Stimulated activated naive CD8-positive, alpha-beta T cell treated with anti-CD3 and anti-CD28 coated beads, Interleukin-15, Interleukin-2, amounts not matched to agents 100 U/mL and 50 U/mL, for 24 hours (primary cell): ENCODE data around the gene SETD6.

Experiments used
- ATAC-seq: fragments of 150-1000 bp; cut with Tn5 transposase; one replicate; pipeline ENCODE4 v1.10.0; 2021
- DNase-seq: peaks from one replicate; pipeline ENCODE4 v3.0.0; 2021

The SETD6 gene

DNA sequence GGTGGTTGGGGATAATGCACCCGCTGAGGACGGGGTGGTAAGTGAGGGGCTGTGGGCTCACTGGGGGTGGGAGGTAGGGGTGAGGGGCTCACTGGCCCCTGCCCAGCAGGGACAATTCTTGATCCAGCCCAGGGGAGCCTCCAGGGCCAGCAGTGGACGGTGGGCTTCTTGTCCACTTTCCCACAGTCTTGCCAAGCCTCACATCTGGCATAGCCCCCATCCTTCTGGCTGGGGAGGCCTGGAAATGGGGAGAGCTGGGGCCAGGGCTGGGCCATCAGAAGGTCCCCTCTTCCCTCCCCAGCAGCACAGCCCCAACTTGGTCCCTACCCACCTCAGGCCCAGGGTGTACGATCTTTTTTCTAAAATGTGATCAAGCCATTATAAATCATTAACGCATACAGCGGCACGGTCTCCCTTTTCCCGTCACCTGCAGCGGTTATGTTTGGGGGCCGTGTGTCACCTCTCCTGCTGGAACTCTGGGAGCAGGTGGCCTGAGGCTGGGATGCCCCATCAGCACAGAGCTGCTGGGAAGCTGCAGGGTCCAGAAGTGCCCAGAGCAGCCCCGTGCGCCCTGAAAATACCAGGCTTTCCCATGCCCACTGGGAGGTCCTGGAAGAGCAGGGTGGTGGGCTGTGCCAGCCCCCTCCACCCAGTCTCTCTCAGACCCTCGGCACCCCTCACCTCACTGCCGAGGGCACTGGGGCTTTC, 7.2 kb upstream of the SETD6 start:
- DNase-seq, result no peak
- ATAC-seq, result no peak

DNA sequence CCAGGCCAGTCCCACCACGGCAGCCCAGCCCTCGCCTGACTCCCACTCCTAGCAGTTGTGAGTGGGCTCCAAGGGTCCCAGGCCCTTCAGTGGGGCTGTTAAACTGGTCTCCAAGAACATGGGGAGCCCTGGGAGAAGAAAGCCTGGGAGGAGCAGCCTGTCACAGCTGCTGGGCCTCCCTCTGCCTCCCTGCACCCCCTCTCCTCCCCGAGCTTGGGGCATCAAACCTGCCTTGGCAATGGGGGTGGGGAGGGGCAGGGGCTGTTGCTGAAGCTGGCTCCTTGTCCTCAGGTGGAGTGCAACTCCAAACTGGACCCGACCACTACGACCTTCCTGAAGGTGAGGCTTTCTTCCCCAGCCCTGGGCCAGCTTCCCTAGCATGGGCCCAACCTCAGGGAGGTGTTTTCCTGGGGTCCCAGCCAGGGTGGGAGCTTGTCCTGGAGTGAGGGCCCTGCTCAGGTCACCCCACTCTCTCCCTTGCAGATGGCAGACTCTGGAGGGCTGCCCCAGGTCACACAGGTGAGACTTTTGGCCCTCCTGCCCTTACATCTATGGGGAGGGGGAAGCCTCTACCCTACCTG, 6.6 kb upstream of the SETD6 start:
- ATAC-seq (no peak), DNase-seq (no peak)

DNA sequence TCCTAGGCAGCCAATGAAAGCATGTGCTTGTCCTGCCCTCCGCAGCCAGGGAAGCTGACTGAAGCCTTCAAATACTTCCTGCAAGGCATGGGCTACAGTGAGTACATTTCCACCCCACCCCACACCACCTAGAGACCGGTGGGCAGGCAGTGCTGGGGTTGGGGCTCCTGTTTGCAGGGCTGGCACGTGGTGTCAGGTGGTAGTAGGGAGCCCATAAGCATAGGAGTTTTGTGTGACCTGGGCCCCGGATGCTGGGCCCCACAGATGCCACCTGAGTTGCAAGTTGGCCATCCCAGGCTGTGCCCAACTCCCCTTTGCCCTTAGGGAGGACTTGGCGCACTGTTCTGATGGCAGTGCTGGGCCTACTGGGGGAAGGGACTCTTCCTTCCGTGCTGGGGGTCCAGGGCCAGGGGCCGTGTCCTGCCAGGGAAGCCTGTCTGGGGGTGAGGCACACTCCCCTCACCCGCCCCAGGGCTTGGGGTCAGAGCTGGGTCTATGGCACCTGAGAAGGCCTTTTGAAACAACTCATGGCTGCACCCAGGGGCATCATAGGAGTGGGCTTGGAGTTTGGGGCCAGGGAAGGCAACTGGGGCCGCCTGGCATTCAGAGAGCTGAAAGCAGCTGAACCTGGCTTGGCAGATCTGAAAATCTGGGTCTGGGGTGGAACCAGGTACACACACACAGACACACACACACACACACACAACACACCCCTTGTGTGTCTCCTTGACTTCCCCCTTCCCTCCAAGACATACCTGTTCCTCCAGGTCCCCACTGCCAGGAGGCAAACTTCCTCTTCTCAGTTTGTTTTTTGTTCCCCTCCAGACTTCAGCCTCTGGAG, 5.8 kb upstream of the SETD6 start:
- DNase-seq (no peak), ATAC-seq (no peak)

DNA sequence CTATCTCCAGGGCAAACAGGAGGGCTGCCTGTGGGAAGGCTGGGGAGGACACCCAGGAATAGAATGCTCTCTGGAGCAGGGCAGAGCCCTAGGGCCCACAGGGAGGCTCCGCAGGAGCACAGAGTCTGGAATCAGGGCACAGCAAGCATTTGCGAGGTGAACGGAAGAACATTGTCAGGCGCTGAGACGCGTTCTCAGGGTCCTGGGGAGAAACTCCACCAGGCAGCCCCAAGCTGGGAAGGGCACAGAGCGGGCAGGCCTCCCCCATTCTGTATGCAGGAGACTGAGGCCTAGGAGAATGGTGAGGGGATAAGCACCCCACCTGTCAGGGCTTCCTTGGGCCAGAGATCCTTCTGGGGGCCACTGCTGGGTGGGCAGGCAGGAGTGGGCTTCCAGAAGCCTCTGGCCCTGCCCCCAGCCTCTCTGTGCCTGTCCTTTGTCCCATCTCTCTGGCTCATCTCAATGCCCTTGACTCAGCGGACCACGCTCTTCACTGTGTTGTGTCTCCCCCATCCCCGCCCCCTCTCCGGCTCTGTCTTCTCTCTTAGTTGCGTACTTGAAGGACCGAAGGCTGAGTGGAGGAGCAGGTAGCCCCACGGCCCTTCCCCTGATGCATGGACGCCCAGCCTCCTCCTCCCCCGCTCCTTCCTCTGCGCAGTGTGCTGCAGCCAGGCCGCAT, 5.1 kb upstream of the SETD6 start:
- ATAC-seq, result no peak
- no peak for DNase-seq

DNA sequence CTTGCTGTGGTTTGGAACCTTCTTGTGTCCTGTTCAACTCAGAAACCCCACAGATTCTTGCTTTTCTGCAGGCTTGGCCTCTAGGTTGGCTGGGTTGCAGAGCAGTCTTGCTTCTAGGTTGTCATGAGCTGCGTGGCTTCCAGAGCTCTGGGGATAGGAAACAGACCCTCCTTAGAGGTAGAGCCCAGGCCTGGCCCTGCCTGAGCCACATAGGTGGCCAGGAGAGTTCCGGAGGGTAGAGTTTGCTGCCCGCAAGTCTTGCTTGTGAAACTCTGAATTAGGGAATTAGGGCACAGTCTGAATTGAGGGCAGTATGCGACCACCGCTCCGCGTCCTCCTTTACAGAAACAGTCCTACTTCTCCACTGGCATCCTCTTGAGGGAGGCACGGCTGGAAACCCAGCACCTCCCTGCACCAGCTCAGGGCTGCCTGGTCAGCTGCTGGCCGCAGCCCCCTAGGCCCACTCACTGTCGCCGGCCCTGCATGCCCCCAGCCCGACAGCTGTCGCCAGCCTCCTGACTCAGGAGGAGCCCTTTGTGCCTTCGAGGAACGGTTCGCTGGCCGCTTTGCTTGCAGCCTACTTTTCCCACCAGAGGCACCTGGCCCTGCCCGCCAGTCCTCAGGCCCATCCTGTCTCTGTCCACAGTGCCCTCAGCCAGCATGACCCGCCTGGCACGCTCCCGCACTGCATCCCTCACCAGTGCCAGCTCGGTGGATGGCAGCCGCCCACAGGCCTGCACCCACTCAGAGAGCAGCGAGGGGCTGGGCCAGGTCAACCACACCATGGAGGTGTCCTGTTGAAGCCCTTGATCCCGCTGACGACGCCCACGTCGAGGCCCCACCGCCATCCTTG, 4.3 kb upstream of the SETD6 start:
- DNase-seq (no peak), ATAC-seq (no peak)

DNA sequence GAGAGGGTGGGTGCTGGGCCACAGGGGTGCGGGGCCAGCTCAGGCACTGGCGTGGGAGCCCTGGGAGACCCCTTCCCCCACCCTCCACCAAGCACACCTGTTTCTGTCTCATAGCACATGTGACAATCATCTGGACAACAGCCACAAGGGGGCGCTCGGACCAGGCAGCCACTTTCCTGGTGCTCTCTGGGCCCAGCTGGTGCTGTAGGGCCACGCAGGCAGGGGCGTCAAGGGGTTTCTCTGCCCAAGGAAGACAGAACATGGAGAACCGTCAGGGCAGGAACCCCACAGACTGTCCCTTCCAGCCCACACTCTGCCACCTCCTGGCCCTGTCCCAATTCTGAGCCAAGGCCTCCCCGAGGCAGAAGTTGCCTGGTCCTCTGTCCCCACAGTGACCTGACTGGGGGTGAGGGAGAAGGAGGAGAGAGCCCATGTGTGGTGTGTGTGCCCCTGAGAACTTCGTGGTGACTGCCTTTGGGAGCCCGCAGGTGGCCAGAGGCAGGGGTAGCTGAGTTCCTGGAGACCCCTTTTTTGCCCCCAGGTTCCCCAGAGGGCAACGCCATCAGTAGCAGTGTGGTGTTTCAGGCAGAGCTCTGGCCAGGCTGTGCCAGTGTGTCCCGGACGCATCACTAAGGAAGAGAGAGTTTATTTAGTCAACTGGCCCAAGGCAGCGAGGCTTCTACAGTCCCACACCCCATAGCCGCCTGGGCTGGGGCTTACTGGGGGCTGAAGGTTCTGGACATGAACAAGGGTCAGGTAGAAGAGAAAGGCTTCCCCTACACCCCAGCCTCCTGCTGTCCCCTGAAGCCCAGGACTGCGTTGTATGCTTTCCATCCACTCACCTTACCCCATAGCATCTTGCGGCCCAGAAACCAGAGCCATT, 3.1 kb upstream of the SETD6 start:
- DNase-seq (peak; percentile 91), ATAC-seq (peak; percentile 44)

DNA sequence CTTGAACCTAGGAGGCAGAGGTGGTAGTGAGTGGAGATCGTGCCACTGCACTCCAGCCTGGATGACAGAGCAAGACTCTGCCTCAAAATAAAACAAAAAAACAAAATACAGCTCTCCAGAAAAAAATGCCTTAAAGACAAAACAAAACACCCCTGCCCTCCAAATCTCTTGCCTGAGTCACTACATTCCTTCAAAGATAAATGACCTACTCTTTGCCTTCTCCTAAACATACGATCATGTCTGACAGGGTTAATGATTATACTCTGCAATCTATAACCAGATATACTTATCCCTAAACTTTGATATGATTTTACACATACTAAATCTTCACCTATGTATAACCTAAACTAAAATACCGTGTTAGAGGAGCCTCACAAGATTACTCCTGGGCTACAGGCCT, 1.4 kb upstream of the SETD6 start:
- DNase-seq, result no peak

DNA sequence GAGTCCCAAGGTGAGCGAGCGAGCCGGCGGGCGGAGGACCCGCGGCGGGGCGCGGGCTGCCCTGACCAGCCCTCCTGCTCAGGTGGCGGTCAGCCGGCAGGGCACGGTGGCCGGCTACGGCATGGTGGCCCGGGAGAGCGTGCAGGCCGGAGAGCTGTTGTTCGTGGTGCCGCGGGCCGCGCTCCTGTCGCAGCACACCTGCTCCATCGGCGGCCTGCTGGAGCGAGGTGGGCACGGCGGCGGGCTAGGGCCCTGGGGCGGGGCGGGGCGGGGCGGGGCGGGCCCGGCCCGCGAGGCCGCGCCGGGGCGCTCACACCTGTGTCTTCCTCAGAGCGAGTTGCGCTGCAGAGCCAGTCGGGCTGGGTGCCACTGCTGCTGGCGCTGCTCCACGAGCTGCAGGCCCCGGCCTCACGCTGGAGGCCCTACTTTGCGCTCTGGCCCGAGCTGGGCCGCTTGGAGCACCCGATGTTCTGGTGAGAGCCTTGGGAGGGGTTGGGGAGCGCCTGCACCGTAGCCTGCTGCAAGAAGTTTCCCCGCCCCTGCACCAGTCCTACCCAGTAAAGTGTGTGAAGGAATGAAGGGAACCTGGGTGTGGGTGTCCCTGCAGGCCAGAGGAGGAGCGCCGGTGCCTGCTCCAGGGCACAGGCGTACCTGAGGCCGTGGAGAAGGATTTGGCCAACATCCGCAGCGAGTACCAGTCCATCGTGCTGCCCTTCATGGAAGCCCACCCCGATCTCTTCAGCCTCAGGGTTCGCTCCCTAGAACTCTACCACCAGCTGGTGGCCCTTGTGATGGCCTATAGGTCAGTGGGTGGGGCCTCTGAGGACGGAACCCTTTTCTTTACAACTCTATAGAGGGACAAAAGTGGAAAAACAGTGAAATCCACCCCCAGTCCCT, 802 bp downstream of the SETD6 start:
- ATAC-seq (peak; percentile 65), DNase-seq (peak; percentile 57)

More for the DNA sequence above, 1.4 kb upstream of the SETD6 start:
- ATAC-seq, result no peak

DNA sequence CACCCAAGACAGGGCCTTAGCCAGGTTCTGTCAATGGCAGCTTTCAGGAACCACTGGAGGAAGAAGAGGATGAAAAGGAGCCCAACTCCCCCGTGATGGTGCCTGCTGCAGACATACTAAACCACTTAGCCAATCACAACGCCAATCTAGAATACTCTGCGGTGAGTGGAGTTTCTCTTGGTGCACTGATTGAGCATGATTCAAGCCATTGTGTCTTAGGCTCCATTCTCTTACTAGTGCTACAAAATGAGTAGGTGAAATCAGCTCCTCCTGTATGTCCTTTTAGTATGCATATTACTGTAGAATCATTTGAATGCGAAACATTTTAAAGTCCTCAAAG, 1.4 kb downstream of the SETD6 start:
- no peak for ATAC-seq
- DNase-seq, result no peak

DNA sequence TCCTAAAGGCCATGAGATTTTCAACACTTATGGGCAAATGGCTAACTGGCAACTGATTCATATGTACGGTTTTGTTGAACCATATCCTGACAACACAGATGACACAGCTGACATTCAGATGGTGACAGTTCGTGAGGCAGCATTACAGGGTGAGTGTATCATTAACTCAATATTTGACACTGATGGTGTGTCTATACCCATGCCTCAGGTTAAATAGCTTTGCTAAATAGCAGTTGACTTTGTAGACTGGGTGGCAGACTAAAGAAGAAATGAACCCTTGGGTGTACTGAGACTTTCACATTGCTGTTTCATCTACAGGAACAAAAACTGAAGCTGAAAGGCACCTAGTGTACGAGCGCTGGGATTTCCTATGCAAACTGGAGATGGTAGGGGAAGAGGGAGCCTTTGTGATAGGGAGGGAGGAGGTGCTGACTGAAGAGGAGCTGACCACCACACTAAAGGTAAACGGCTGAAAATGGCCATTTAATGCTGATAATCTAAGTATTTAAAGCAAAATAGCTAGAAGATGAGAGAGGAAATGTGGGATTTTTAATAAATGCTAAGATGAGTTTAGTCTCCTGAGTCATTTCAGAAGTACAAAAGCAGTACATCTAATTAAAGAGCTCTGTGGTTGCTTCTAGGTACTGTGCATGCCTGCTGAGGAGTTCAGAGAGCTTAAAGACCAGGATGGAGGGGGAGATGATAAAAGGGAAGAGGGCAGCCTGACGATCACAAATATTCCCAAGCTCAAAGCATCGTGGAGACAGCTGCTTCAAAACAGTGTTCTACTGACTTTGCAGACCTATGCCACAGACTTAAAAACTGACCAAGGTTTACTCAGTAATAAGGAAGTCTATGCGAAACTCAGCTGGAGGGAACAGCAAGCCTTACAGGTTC, 3.0 kb downstream of the SETD6 start:
- ATAC-seq (no peak), DNase-seq (no peak)

DNA sequence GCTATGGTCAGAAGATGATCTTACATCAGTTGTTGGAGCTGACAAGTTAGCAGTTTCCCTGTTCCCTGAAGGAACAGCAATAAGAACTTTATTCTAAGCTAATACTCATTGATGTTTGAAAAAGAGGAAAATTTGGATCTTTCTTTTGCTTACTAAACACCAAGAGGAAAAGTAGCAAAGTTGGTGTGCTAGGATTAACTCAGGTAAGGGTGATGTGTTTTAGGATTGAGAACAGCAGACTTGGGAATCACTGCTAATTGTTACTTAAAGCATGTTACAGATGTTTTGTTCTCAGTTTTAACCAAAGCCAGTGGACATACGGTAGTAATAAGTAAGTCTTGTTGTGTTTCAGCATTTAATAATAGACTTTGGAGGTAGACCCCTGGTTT, 3.7 kb downstream of the SETD6 start:
- ATAC-seq, result no peak
- DNase-seq, result no peak

DNA sequence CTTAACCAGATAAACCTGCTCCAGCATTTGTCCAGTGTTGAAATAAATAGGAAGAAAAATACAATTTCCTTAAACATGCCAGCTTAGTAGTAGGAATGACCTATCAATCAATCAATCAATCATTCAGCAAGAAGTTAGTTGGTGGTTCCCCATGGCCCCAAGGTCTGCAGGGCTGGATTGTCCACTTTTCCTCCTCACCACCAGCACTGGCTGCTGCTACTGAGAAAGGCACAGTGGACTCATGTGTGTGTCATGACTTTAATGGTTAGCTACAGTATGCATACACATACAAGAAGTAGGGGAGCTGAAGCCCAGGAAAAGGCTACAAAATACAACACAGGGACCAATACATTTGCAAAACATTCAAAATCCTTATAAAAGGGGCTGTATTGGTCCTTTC, 4.4 kb downstream of the SETD6 start:
- no peak for DNase-seq
- no peak for ATAC-seq

DNA sequence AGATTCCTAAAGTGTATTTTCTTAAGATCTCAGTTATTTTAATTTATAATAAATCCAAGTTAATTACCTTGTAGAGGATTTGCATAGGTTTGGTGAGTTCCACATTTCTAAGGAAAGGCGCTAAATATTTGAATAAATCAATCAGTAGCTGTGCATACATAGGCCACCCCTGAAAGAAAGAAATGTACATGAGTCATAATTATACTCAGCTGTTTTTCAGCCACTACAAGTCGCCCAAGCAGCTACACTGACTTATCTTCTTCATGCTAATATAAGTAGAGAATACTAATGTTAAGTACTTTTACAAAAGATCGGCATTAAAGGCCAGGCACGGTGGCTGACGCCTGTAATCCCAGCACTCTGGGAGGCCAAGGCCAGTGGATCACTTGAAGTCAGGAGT, 14.9 kb downstream of the SETD6 start:
- ATAC-seq, result no peak
- DNase-seq, result no peak

DNA sequence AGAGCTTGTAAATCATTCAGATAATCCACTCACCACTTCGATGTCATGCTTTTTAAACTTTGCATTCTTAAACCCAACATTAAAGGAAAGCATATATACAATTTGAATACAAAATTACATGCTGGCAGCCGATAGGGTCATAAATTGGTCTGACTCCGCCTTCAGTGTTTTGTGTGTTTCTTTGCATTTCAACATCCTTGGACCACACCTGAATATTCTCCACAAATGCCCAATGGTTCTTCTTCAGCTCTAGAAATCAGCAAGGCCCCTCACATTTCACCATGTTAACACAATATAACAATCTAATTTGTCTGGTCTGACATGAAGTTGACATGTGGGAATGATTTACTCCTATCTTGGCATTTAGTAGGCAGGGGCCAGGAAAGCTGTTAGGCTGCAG, 17.1 kb downstream of the SETD6 start:
- ATAC-seq, result no peak
- no peak for DNase-seq

DNA sequence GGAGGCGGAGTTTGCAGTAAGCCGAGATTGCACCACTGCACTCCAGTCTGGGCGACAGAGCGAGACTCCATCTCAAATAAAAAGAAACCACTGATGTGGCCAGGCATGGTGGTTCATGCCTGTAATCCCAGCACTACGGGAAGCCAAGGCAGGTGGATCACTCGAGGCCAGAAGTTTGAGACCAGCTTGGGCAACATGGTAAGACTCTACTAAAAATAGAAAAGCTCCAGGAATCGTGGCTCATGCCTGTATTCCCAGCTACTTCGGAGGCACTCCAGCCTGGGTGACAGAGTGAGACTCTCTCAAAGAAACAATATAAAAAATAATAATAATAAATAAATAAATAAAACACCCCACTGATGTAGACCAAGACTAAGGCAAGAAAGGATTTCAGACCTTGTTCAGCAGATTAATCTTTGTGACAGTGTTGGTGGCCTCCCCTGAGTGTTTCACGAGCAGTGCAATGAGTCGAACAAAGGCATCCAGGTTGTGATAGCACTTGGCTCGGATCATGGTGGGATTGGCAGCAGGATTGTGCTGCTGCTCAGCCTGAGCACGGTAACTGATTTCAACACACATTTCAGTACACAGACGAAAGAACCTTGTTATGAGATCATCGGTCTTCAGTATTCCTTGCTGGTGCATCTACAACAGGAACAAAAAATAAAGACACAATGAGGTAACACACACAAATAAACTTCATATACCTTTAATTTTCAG, 18.6 kb downstream of the SETD6 start:
- ATAC-seq, result no peak
- DNase-seq, result no peak

DNA sequence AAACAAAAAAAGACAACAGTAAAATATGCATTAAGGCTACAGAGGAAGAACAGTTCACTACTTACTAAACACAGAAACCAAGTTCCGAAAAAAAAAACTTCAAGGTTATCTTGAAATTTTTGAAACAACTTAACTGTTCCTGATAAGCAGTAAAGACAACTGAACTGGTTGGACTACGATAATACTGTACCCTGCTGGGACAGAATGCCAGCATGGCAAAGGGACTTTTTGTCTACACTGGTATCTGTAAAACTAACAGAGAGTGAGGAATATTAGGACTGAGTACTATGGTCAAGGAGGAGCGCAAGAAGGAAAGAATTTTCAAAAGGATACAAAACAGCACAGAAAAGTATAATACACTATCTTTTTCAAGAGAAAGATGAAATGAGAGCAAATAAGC, 19.8 kb downstream of the SETD6 start:
- DNase-seq (no peak), ATAC-seq (no peak)

DNA sequence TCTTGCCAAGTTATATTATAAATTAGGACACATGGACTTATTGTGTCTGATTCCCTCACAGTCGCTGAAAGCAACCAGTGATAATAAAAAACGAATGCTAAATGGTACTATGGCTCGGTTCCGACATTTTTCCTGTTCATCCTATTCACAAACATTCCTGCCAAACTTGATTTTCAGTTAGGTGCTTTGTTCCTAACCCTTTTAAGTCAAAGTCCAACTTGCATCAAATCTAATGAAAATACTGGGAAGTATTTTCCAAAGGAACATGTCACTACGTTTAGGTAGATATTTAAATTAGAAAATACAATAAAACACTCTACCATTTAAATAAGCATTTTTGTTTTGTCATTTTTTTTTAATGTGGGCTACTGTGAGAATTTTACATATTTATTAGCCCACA, 21.0 kb downstream of the SETD6 start:
- no peak for DNase-seq
- ATAC-seq, result no peak
